GM19438 (cell line): ENCODE results near the gene RNF114.
A peak's percentile ranks its signal among the peaks of the same experiment; 100 is the strongest.
"Not testable (repeated sequence)": the region's sequence is repeated elsewhere in the genome, so short reads cannot be mapped to it uniquely, and the experiment has no call there.

Experiments used
- ATAC-seq: cut with Tn5 transposase; IDR thresholded peaks from one replicate; pipeline ENCODE4 v1.9.1; 2021; ENCODE audit warnings: low read depth; ENCODE audit not compliant: unreplicated experiment

Gene RNF114

GRCh38 chr20:49924247-49924646 lies 11.9 kb upstream of the RNF114 start:
- ATAC-seq = no peak

- no peak for ATAC-seq
Measured at GRCh38 chr20:49925901-49926454, 10.2 kb upstream of the RNF114 start.

DNA sequence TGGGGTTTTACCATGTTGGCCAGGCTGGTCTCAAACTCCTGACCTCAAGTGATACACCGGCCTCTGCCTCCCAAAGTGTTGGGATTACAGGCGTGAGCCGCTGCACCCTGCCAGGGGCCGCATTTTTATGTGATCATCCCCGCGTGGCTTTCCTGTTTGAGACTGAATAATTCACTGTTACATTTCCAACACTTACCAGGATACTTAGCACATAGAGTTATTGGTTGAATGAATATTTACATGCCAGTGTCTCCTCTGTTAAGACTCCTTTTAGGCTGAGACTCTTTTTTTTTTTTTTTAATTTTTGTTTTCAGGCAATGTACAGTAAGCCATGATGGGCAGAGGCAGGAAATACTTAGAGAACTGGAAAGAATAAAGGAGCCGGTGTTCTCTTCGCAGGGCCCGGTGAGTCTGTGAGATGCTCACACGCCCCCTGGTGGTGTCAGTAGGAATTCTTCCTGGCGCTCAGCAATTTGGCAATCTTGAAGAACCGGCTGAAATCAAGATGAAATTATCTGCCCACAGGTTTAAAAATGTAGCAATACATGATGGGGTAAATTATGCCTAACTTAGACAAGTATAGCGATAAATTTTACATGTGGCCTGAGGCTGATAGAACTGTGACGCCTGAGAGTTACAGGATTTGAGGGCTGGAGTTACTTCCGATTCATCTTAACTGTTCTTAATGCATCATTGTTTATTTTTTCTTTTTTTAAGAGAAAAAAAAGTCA lies 7.6 kb upstream of the RNF114 start:
- no peak for ATAC-seq

- no peak for ATAC-seq
Measured at GRCh38 chr20:49929142-49929494, 7.1 kb upstream of the RNF114 start.

- peak; percentile 5 for ATAC-seq
Measured at GRCh38 chr20:49935746-49936152, 448 bp upstream of the RNF114 start.

GRCh38 chr20:49937027-49937929 lies 1.1 kb downstream of the RNF114 start:
- no peak for ATAC-seq

GRCh38 chr20:49938173-49939163 lies 2.3 kb downstream of the RNF114 start:
- no peak for ATAC-seq

DNA sequence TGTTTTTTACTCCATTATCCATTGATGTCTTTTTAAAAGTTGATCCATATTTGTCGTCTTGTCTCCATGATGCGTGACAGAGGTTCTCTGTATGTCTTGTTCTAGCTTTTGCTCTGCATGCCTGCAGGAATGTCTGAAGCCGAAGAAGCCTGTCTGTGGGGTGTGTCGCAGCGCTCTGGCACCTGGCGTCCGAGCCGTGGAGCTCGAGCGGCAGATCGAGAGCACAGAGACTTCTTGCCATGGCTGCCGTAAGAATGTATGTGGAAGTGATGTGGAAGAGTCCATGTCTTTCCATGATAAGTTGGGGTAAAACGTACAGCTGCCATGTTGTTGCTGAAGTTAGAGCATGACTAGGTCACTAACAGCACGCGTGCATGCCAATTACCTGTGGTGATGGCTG lies 5.3 kb downstream of the RNF114 start:
- no peak for ATAC-seq

GRCh38 chr20:49942303-49942702 lies 6.1 kb downstream of the RNF114 start:
- no peak for ATAC-seq

- no peak for ATAC-seq
Measured at GRCh38 chr20:49942942-49943341, 6.7 kb downstream of the RNF114 start.

GRCh38 chr20:49945306-49945700 lies 9.1 kb downstream of the RNF114 start:
- ATAC-seq = no peak

- no peak for ATAC-seq
Measured at GRCh38 chr20:49945701-49946477, 9.7 kb downstream of the RNF114 start.

DNA sequence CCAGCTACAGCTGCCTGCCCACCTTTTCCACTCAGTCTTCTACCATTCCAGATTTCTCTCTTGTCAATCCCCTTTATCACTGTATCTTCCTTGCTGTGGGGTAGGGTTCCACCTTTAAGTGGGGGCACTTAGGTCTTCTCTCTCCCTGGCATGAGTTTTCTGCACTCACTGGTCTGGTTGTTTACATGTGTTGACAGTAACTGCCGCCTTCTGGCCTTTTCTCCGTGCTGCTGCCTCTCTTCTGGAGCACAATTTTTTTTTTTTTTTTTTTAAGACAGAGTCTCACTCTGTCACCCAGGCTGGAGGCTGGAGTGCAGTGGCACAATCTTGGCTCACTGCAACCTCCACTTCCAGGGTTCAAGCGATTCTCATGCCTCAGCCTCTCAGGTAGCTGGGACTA lies 12.0 kb downstream of the RNF114 start:
- no peak for ATAC-seq

DNA sequence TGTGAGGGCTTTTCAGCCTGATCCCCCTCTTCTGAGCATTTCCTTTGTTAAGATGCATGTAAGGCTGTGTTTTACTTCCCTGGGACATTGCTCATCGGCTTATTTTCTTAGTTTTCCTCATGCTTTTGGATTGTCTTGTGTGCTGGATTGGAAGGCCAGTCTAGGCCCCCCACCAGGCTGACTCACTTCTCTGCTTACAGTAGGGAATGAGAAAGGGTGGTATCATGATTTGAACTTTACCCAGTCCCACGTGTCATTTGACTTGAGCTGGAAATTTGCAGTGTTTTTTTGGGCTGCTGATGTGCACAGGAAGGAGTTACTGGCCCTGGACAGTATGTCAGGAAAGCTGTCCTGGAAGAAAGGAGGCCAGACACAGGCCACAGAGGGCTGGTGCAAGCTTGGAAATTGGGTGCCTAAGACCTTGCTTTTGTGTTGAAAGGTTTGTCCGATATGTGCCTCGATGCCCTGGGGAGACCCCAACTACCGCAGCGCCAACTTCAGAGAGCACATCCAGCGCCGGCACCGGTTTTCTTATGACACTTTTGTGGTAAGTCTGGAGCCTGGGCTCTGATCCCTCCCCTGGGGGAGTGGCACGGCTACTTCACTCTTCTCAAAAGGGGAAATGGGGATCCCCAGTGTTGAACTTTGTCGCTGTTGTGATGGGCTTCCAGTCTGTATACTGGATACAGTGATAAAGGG lies 12.8 kb downstream of the RNF114 start:
- ATAC-seq = no peak

DNA sequence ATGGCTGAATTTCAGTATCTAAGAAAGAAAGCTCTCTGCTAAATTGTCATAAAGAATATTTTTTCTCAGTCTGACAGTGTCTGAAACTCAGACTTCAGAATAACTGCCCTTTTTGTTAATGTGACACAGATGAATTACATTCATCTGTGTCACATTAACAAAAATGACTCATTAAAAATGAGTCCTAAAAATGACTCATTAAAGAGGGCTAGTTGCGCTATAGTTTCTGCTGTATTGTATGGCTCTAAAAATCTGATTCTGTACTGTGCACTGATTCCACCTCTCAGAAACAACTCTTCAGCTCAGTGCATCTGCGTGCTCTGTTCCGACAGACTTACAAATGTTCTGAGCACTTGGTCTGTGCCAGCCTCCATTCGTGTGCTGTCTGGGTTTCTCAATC lies 15.0 kb downstream of the RNF114 start:
- no peak for ATAC-seq

- no peak for ATAC-seq
Measured at GRCh38 chr20:49955167-49955566, 19.0 kb downstream of the RNF114 start.

- ATAC-seq = not testable (repeated sequence)
Measured at GRCh38 chr20:49955830-49956396, 19.7 kb downstream of the RNF114 start.

DNA sequence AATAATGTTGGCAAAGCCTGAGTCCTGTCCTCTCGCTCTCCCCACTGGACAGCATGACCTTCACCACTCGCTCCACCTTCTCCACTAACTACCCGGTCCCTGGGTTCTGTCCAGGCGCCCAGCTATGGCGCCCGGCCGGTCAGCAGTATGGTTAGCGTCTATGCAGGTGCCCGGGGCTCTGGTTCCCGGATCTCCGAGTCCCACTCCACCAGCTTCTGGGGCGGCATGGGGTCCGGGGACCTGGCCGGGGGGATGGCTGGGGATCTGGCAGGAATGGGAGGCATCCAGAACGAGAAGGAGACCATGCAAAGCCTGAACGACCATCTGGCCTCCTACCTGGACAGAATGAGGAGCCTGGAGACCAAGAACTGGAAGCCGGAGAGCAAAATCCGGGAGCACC lies 20.5 kb downstream of the RNF114 start:
- no peak for ATAC-seq
